UCSD-AML1 (cell line): ENCODE results near the gene UNC5C.

Experiments
- DNase-seq: peaks from one replicate; lab custom pipeline; 2025; ENCODE audit not compliant: unreplicated experiment; lab: John Stamatoyannopoulos, UW

Gene UNC5C

GRCh38 chr4:95469617-95470016 is 79.2 kb downstream of the UNC5C start:
- DNase-seq: no peak

DNA sequence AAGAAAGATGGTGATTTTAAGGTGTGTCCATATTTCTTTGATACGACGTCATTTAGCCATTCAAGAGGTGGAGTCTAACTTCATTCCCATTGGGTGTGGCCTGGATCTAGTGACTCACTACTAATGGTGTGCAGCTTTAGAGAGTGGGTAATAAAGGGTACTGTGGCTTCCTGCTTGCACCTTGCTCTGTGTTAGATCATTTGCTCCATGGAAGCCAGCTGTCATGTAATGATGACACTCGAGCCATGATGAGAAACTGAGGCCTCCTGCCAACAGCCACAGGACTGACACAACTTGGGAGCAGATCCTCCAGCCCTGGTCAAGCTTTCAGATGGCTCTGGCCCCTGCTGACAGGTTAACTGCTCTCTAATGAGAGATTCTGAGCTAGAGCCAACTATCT is 82.0 kb downstream of the UNC5C start:
- no peak for DNase-seq

GRCh38 chr4:95465010-95465409 is 83.8 kb downstream of the UNC5C start:
- DNase-seq: no peak

DNA sequence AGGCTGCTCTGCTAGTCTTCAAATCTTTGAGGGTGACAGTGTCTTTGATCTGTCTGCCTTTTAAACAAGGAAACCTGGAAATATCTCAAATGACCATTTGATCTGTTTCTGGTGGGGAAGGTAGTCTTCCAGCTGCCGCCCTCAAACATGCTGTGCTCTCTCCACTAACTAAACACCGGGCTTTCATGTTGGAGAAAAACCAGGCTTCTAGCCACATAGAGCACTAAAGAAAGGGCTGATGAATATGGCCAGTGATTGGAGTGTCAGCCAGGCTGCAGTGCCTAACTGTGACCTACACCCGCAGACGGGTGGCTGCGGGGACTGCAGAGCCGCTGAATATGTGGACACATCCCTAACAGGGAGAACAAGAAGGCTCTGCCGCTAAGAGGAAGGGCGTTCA is 85.9 kb downstream of the UNC5C start:
- no peak for DNase-seq

- no peak for DNase-seq
Observed at GRCh38 chr4:95457353-95457752, 91.4 kb downstream of the UNC5C start.

- no peak for DNase-seq
Observed at GRCh38 chr4:95450294-95450693, 98.5 kb downstream of the UNC5C start.

GRCh38 chr4:95446173-95446572 is 102.6 kb downstream of the UNC5C start:
- no peak for DNase-seq

- no peak for DNase-seq
Observed at GRCh38 chr4:95445251-95445650, 103.5 kb downstream of the UNC5C start.

- no peak for DNase-seq
Observed at GRCh38 chr4:95444812-95445211, 104.0 kb downstream of the UNC5C start.

- DNase-seq: no peak
Observed at GRCh38 chr4:95439896-95440295, 108.9 kb downstream of the UNC5C start.

DNA sequence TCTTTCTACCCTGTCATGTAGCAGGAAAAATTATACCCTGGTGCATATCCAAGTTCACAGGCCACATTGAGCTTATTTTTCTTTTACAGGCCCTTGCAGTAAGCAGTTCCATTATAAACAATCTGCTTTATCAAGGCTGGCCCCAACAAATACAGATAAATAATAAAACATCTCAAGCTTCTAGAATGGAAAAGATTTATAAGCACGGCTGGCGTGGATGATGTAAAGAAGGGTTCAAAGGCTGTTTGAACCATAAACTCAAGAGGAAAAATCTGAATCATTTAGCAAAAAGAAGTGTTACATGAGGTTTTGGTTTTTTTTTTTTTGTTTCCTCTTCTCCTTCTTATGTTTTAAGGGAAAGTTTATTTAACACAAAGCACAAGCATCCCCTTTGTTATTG is 109.7 kb downstream of the UNC5C start:
- DNase-seq: no peak

- no peak for DNase-seq
Observed at GRCh38 chr4:95432466-95432865, 116.3 kb downstream of the UNC5C start.

- DNase-seq: no peak
Observed at GRCh38 chr4:95431678-95432077, 117.1 kb downstream of the UNC5C start.

DNA sequence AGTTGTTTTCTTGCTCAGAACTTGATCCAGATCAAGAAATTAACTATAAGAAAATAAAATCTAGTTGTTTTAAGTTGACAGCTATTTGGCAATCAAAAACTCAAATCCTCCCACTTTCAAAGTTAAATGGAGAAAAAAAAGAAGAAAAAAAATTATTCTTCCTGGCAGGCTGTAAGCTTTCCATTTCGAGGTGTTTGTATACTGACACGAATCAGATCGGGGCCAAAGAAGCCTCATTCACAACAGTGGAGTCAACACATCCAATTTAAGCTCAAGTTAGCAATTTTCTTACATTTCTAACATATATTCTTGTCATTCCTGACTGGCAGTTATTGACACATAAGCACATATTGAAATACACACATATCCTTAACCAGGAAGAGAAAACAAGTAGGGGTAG is 119.4 kb downstream of the UNC5C start:
- no peak for DNase-seq

DNA sequence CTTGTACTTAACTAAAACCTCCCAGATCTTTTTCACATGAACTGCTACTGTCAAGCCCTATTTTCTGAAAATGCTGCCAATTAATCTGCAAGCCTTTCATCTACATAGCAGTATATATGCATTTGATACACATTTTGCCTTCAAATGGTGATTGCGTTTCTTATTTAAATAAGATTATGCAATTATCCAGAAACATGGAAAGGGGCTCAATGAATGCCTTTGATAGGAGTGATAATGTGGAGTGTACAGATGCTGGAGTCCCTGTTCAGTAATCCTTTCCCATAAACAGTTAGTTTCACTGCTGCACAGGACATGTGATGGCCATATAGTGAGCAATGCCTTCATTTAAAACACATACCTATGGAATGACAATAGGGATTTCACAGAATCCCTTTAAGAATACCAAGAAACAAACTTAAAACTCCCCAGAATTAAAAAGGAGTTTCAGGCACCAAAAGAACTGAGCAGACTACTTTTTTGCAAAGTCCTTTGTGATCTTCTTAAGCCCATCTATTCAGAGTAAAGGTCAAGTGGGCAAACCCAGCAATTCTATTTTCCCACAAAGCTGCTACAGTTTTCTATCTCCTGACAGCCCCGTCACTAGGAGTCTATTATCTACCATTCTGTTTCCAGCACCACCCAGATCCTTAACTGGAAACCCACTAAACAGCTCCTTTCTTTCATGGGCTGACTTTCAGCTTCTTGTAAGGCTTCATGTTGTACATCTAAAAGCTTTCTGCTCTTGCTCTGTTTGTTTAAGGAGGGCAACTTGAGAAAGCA is 120.3 kb downstream of the UNC5C start:
- DNase-seq: no peak

DNA sequence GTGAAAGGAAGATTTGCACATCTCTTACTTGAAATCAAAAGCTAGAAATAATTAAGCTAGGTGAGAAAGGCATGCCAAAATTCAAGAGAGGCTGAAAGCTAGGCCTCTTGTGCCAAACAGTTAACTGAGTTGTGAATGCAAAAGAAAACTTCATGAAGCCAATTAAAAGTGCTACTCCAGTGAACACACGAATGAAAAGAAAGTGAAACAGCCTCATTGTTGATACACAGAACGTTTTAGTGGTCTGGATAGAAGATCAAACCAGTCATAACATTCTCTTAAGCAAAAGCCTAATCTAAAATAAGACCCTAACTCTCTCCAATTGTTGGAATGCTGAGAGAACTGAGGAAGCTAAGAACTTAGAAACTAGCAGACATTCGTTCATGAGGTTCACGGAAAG is 122.3 kb downstream of the UNC5C start:
- DNase-seq: no peak

DNA sequence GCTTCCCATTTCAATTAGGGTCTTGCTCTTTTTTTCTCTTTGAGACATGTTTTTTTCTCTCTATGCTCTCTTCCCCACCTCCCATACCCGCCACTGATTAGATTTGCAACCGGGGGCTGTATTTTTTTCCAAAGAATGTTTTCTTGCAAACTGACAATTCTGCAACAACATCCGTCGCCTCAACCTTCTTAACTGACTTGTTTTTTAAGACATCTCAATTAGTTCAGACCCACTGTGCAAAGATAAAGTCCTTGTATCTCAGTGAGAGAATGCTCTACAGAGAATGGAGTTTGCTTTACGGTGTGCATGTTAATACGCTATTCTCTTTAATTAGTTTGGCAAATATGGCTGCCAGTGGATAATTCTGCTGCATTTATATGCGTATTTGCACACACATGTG is 126.3 kb downstream of the UNC5C start:
- no peak for DNase-seq

DNA sequence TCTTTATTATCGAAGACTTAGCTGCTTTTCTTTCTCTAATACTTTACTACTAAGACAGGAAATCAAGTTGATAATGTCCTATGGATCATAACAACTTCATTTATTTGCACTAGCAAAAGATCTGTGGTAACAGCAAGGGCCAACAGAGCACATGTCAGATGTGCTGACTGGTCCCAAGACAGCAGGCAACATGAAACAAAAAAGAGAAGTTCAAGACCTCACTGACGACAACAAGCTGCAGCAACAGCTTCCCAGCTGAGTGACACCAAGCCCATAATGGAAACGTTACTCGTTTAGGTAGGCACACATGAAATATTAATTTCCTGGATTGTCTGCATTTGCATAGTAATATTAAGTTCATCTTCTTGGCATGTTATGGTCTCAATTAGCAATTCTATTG is 126.9 kb downstream of the UNC5C start:
- DNase-seq: no peak

DNA sequence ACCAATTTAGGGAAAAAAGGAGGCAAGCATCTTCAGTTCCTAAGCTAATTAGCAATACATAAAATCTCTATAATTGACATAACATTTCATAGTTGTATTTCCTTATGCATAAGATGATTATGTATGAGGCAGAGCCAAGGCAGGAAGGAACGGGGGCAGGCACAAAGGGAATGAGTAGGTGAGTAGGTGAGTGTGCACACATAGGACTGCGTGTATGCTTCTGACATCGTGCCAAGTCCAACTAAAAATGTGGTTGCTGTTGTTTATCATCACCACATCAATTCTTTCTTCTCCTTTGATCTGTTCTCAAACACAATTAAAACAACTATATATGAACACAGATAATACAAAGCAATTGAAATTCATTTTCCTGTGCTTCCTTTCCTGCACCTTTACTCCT is 131.2 kb downstream of the UNC5C start:
- no peak for DNase-seq

GRCh38 chr4:95415346-95415771 is 133.4 kb downstream of the UNC5C start:
- DNase-seq: no peak

DNA sequence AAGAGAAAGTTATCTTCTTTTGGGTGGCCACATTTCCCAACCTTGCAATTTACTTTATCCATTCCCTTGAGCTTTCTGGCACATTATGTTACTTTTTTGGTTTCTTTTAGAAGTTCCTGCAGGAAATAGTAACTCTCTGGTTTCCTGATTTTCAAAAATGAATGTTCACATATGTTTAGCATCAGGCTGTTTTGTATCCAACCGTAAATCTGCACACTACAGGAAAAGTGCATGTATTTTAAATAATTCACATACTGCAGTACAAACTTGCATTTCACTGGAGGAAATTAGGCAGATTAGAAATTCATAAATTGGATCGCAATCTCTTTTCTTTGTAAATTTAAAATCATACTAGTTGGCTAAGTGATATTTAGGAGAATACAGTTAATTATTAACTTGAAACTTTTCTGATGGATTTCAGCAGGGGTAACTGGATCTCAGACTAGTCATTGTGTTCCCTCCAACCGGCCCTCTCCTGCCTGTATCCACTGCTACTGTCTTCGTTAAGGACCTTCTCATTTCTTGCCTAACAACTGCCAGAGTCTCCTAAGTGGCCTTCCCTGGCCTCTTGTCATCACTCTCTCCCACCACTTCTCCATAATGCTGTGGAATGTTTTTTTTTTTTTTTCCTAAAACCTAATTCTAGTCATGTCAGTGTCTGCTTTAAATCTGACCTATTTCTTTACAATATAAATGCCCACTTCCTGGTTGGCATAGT is 137.2 kb downstream of the UNC5C start:
- DNase-seq: no peak

- no peak for DNase-seq
Observed at GRCh38 chr4:95410387-95410977, 138.3 kb downstream of the UNC5C start.
